Mesothelial cell of epicardium (in vitro differentiated cells): ENCODE results near the gene ZNF878. TPM values are rescaled to one million over a fixed set of nuclear protein-coding genes. Genes with fewer than 3 reads are reported as not detected.

Experiments
- DNase-seq, 2 experiments: peaks; one replicate each; pipeline ENCODE4 v3.0.0; 2021; ENCODE audit warnings: low spot score in 2 of 2; ENCODE audit not compliant: unreplicated experiment in 2 of 2
- H3K27ac Mint-ChIP-seq: 2 replicates; pipeline ENCODE4 v1.8.0; 2021; ENCODE audit warnings: mixed read lengths
- H3K27me3 Mint-ChIP-seq: 2 replicates; pipeline ENCODE4 v1.8.0; 2021; ENCODE audit warnings: low read depth, mixed read lengths
- H3K36me3 Mint-ChIP-seq: 2 replicates; pipeline ENCODE4 v1.8.0; 2021; ENCODE audit warnings: mixed read lengths
- H3K4me1 Mint-ChIP-seq: 2 replicates; pipeline ENCODE4 v1.8.0; 2021; ENCODE audit warnings: mixed read lengths
- H3K4me3 Mint-ChIP-seq: 2 replicates; pipeline ENCODE4 v1.8.0; 2021; ENCODE audit warnings: mild to moderate bottlenecking, moderate library complexity, mixed read lengths
- H3K9me3 Mint-ChIP-seq: 2 replicates; pipeline ENCODE4 v1.8.0; 2021; ENCODE audit warnings: mixed read lengths
- CTCF ChIP-seq: fragments of 200-600 bp; sonication (generic); IDR thresholded peaks from one replicate; pipeline ENCODE4 v1.5.0; 2021; ENCODE audit warnings: antibody characterized with exemption; ENCODE audit not compliant: unreplicated experiment
- total RNA-seq: library from RNA; stranded (reverse); gene quantifications from 3 replicates; pipeline ENCODE4 v1.2.1, GENCODE V29; 2021

Gene ZNF878
- total RNA-seq, 1 donor from 2014 or later, result 0.40 TPM

- Mint-ChIP-seq H3K36me3 (peaks cover 74% of the 10 kb centered on the region), H3K4me3 (no peak overlapping the region), H3K27me3 (no peaks in the 10 kb centered on the region), H3K4me1 (no peaks in the 10 kb centered on the region), H3K27ac (no peak overlapping the region), H3K9me3 (peaks cover 58% of the 10 kb centered on the region)
- TF ChIP-seq CTCF, result no peak
- no peak for DNase-seq
These were observed 22.9 kb upstream of the ZNF878 start for GRCh38 chr19:12075538-12076139.

- Mint-ChIP-seq H3K4me1 (peaks cover 2% of the 10 kb centered on the region), H3K27ac (peak within 1 kb of the TSS; percentile 84), H3K4me3 (peak within 1 kb of the TSS; percentile 87), H3K9me3 (peaks cover 3% of the 10 kb centered on the region), H3K27me3 (no peaks in the 10 kb centered on the region), H3K36me3 (peaks cover 20% of the 10 kb centered on the region)
- TF ChIP-seq CTCF, result no peak
- DNase-seq, result peak; percentile 62 to 83
These were observed 12.1 kb upstream of the ZNF878 start, which contains the start of gene ZNF844 for GRCh38 chr19:12064590-12065538. TSS of gene ZNF844 (plus strand) at chr19:12064731. CDS start at chr19:12064874, 143 bp downstream.

GRCh38 chr19:12055784-12056183, 3.0 kb upstream of the ZNF878 start:
- no peak for DNase-seq
- no peaks in the 10 kb centered on the region for H3K36me3 Mint-ChIP-seq
- no peak overlapping the region for H3K27ac Mint-ChIP-seq
- TF ChIP-seq CTCF, result no peak
- H3K4me1 Mint-ChIP-seq, result peaks cover 8% of the 10 kb centered on the region
- H3K27me3 Mint-ChIP-seq, result peaks cover 1% of the 10 kb centered on the region
- no peak overlapping the region for H3K4me3 Mint-ChIP-seq
- H3K9me3 Mint-ChIP-seq, result no peaks in the 10 kb centered on the region

- no peak for DNase-seq
- TF ChIP-seq CTCF, result no peak
- Mint-ChIP-seq H3K4me3 (peak overlapping the region; percentile 87), H3K4me1 (peaks cover 8% of the 10 kb centered on the region), H3K27ac (peak overlapping the region; percentile 0), H3K9me3 (peaks cover 9% of the 10 kb centered on the region), H3K36me3 (no peaks in the 10 kb centered on the region), H3K27me3 (peaks cover 1% of the 10 kb centered on the region)
These were observed 667 bp downstream of the ZNF878 start for GRCh38 chr19:12052091-12052496.

- peaks cover 27% of the 10 kb centered on the region for H3K36me3 Mint-ChIP-seq
- no peak for TF ChIP-seq CTCF
These were observed 4.9 kb downstream of the ZNF878 start for GRCh38 chr19:12047868-12048267.

More at GRCh38 chr19:12047868-12048267, 4.9 kb downstream of the ZNF878 start:
- peaks cover 4% of the 10 kb centered on the region for H3K4me1 Mint-ChIP-seq
- no peaks in the 10 kb centered on the region for H3K27me3 Mint-ChIP-seq
- H3K9me3 Mint-ChIP-seq, result peaks cover 40% of the 10 kb centered on the region
- no peak overlapping the region for H3K27ac Mint-ChIP-seq
- no peak for DNase-seq
- no peak overlapping the region for H3K4me3 Mint-ChIP-seq
